ENCODE data around the gene CPEB3.

- no peak for TF ChIP-seq CTCF (conservative IDR thresholded peaks at IDR 0.05; ENCODE audit: low read length)
- TF ChIP-seq EZH2phosphoT487 (IDR thresholded peaks at IDR 0.05; ENCODE audit: borderline replicate concordance, low read depth, low read length) = no peak
Observed at GRCh38 chr10:92103376-92104090, 187.3 kb downstream of the CPEB3 start.
